B cell (primary cell): Measurements from ENCODE around the gene KPNA1. TPM values are rescaled to one million over a fixed set of nuclear protein-coding genes. Genes with fewer than 3 reads are reported as not detected.

Experiments
- ATAC-seq: fragments of 200-7000 bp; cut with Tn5 transposase; one replicate; pipeline ENCODE4 v1.10.0; 2021; ENCODE audit warnings: low read depth, mild to moderate bottlenecking, moderate number of reproducible peaks, moderate library complexity
- CTCF ChIA-PET: fragments of 350-600 bp; sonication (Branson Sonifier 250); formaldehyde crosslinking; loops from one replicate; lab custom pipeline; 2021; ENCODE audit warnings: antibody characterized with exemption, inconsistent platforms; lab: Charles Lee
- POLR2A ChIA-PET: fragments of 350-600 bp; sonication (Branson Sonifier 250); formaldehyde crosslinking; loops from one replicate; lab custom pipeline; 2021; ENCODE audit warnings: antibody characterized with exemption; lab: Charles Lee
- DNase-seq: peaks from one replicate; pipeline ENCODE4 v3.0.0; 2013
- H2AFZ ChIP-seq: 2 replicates; pipeline ENCODE4 v1.6.1; 2012; ENCODE audit warnings: mild to moderate bottlenecking, low read depth, low read length; ENCODE audit not compliant: insufficient read depth, poor library complexity, severe bottlenecking
- H3K27ac ChIP-seq, 2 donors: 1 replicate in 1 of 2; 2 replicates in 1 of 2; pipeline ENCODE4 v1.5.1; 2012 to 2013; ENCODE audit warnings: low read length in 2 of 2, mild to moderate bottlenecking in 2 of 2, moderate library complexity in 1 of 2
- H3K27me3 ChIP-seq, 4 experiments: fragments of 200-600 bp in 1 of 4; sonication (generic) in 1 of 4; replicated peaks in 1 of 4; 1 replicate in 2 of 4; 2 replicates in 2 of 4; pipeline versions ENCODE4 v1.6.1 to v1.7.0; 2013 to 2016; ENCODE audit warnings: low read length in 3 of 4, mild to moderate bottlenecking in 2 of 4, mixed read lengths in 1 of 4, moderate library complexity in 1 of 4; ENCODE audit not compliant: insufficient read depth in 4 of 4, control insufficient read depth in 3 of 4; ENCODE audit errors: control extremely low read depth in 1 of 4
- H3K36me3 ChIP-seq, 2 experiments: replicated peaks in 1 of 2; 1 replicate in 1 of 2; 2 replicates in 1 of 2; pipeline versions ENCODE4 v1.6.1 to v1.7.1; 2013; ENCODE audit warnings: low read length in 1 of 2; ENCODE audit not compliant: insufficient read depth in 2 of 2, control insufficient read depth in 1 of 2; ENCODE audit errors: control extremely low read depth in 1 of 2, extremely low read depth in 1 of 2
- H3K4me1 ChIP-seq, 2 donors: fragments of 200-600 bp in 1 of 2; sonication (generic) in 1 of 2; 1 replicate in 1 of 2; 2 replicates in 1 of 2; pipeline versions ENCODE4 v1.5.1 to v1.6.1; 2013 to 2017; ENCODE audit warnings: low read length in 2 of 2; ENCODE audit not compliant: control insufficient read depth in 2 of 2, insufficient read depth in 2 of 2
- H3K4me2 ChIP-seq: replicated peaks from 2 replicates; pipeline ENCODE3; 2012; ENCODE audit warnings: mild to moderate bottlenecking, low read depth, low read length; ENCODE audit not compliant: poor library complexity, severe bottlenecking
- H3K4me3 ChIP-seq, 5 experiments: fragments of 200-600 bp in 1 of 5; sonication (generic) in 1 of 5; 1 replicate in 3 of 5; 2 replicates in 2 of 5; pipeline versions ENCODE4 v1.5.1 to v1.7.0; 2011 to 2016; ENCODE audit warnings: low read length in 4 of 5, mild to moderate bottlenecking in 4 of 5, low read depth in 2 of 5, control low read depth in 1 of 5, moderate library complexity in 1 of 5; ENCODE audit not compliant: insufficient read depth in 1 of 5; ENCODE audit errors: control extremely low read depth in 1 of 5, extremely low read depth in 1 of 5
- H3K79me2 ChIP-seq: fragments of 200-600 bp; sonication (generic); one replicate; pipeline ENCODE4 v1.6.0; 2016; ENCODE audit warnings: low read length; ENCODE audit not compliant: control insufficient read depth, insufficient read depth
- H3K9ac ChIP-seq: fragments of 200-600 bp; sonication (generic); 2 replicates; pipeline ENCODE4 v1.6.1; 2017; ENCODE audit warnings: mild to moderate bottlenecking, low read length, moderate library complexity
- H3K9me3 ChIP-seq, 3 donors: one replicate each; pipeline versions ENCODE4 v1.6.1 to v1.7.1; 2013; ENCODE audit warnings: low read length in 2 of 3; ENCODE audit not compliant: control insufficient read depth in 2 of 3, insufficient read depth in 1 of 3; ENCODE audit errors: control extremely low read depth in 1 of 3
- H4K20me1 ChIP-seq: 2 replicates; pipeline ENCODE4 v1.6.0; 2012; ENCODE audit warnings: mild to moderate bottlenecking, low read length; ENCODE audit not compliant: insufficient read depth, control insufficient read depth, poor library complexity, severe bottlenecking
- H3K27ac Mint-ChIP-seq: one replicate; pipeline ENCODE4 v1.8.0; 2021; ENCODE audit warnings: mixed read lengths
- H3K27me3 Mint-ChIP-seq: one replicate; pipeline ENCODE4 v1.8.0; 2021; ENCODE audit warnings: mixed read lengths
- H3K4me1 Mint-ChIP-seq: one replicate; pipeline ENCODE4 v1.8.0; 2021; ENCODE audit warnings: mixed read lengths
- H3K4me3 Mint-ChIP-seq: one replicate; pipeline ENCODE4 v1.8.0; 2021; ENCODE audit warnings: mixed read lengths
- H3K9me3 Mint-ChIP-seq: one replicate; pipeline ENCODE4 v1.8.0; 2022; ENCODE audit warnings: mixed read lengths; ENCODE audit not compliant: insufficient read depth
- CTCF ChIP-seq: fragments of 200-600 bp; IDR thresholded peaks from one replicate; pipeline ENCODE4 v1.8.0; 2022; ENCODE audit warnings: antibody characterized with exemption, mild to moderate bottlenecking
- EZH2 ChIP-seq: IDR thresholded peaks from 2 replicates; pipeline ENCODE4 v1.6.1; 2012; ENCODE audit warnings: borderline replicate concordance, low read depth, mild to moderate bottlenecking, moderate library complexity, low read length; ENCODE audit not compliant: insufficient read depth, poor library complexity, severe bottlenecking
- WGBS: methylation state at CpG from one replicate; pipeline ENCODE4 v1.1.5; 2013; ENCODE audit warnings: missing lambda C conversion rate; ENCODE audit not compliant: insufficient coverage; 5-methylcytosine and 5-hydroxymethylcytosine counted together
- intact Hi-C: fragments of 100-400 bp; cut with micrococcal nuclease; formaldehyde crosslinking; loops from one replicate; pipeline ENCODE4 v1.10.0; 2022
- polyA plus RNA-seq: library from polyadenylated mRNA; depleted of rRNA; stranded (reverse); fragments of >200 nt; gene quantifications from 2 replicates; pipeline ENCODE4 v1.2.3, GENCODE V29; 2012
- total RNA-seq, 2 donors: library from RNA; stranded (reverse); fragments of 120-200 nt in 1 of 2; gene quantifications; 1 replicate in 1 of 2; 2 replicates in 1 of 2; pipeline versions ENCODE4 v1.2.3 to v1.2.4, GENCODE V29; 2013 to 2022

The KPNA1 gene
- total and polyA plus RNA-seq, 2 donors (not counting 1 experiment from before 2014, with no cell fraction given) = 14.9 to 79.4 TPM

GRCh38 chr3:122515020-122515468 lies 305 bp upstream of the KPNA1 start:
- peak overlapping the region; percentile 67 for H2AFZ ChIP-seq
- H3K4me1 ChIP-seq = peaks cover 11 to 15% of the 10 kb centered on the region in 2 donors
- CTCF ChIA-PET = interaction anchor here (0.7 to 1.3 kb wide), 6 partner anchors 10 to 164 kb away, joined by 3 to 6 read pairs (median 4); no protein-coding TSS in a partner anchor
- H3K4me2 ChIP-seq = peak overlapping the region; percentile 70
- TF ChIP-seq CTCF (no peak), EZH2 (no peak)
- Mint-ChIP-seq H3K27me3 (no peaks in the 10 kb centered on the region), H3K4me3 (peak overlapping the region; percentile 81), H3K9me3 (no peaks in the 10 kb centered on the region), H3K27ac (peak overlapping the region; percentile 96), H3K4me1 (peaks cover 30% of the 10 kb centered on the region)
- peaks cover 0 to 1% of the 10 kb centered on the region in 2 experiments for H3K36me3 ChIP-seq
- H3K9ac ChIP-seq = peak overlapping the region; percentile 98
- peak overlapping the region; percentile 53 to 90 (median 85) for H3K4me3 ChIP-seq
- intact Hi-C loops = loop anchor here (2.0 kb wide), 2 partner anchors 62 to 1070 kb away; partner anchors contain the start of genes HACD2 and PARP15
- peaks cover 19% of the 10 kb centered on the region for H4K20me1 ChIP-seq
- H3K9me3 ChIP-seq = no peaks in the 10 kb centered on the region
- POLR2A ChIA-PET = interaction anchor here (0.7 to 2.1 kb wide), 7 partner anchors 14 to 687 kb away, joined by 3 to 7 read pairs (median 5); partner anchors contain the start of genes FAM162A, MIX23, SEC22A and WDR5B
- H3K27me3 ChIP-seq = no peaks in the 10 kb centered on the region
- ATAC-seq (no peak), DNase-seq (no peak)
- H3K27ac ChIP-seq = peak overlapping the region in 1 of 2 donors; percentile 99
- H3K79me2 ChIP-seq = peaks cover 36% of the 10 kb centered on the region
- 2% methylated on average over 11 of the region's 19 CpGs for WGBS
